T47D (cell line): Measurements from ENCODE around the gene GPR82.
A peak's percentile ranks its signal among the peaks of the same experiment; 100 is the strongest.

Experiments
- DNase-seq, 2 experiments: peaks; one replicate each; pipeline versions ENCODE4 v3.0.0 to v3.0.0-alpha.2; 2011 to 2012; ENCODE audit warnings: low read depth in 1 of 2, low spot score in 1 of 2
- JUND ChIP-seq: IDR thresholded peaks from 2 replicates; pipeline ENCODE4 v1.6.1; 2012; ENCODE audit warnings: low read depth
- in situ Hi-C: cut with HindIII; loops from 2 replicates; pipeline ENCODE4 v1.10.0; 2016; ENCODE audit warnings: low sequenced_read_pairs, low pct_unique_long_range_greater_than_20kb

Gene GPR82

DNA sequence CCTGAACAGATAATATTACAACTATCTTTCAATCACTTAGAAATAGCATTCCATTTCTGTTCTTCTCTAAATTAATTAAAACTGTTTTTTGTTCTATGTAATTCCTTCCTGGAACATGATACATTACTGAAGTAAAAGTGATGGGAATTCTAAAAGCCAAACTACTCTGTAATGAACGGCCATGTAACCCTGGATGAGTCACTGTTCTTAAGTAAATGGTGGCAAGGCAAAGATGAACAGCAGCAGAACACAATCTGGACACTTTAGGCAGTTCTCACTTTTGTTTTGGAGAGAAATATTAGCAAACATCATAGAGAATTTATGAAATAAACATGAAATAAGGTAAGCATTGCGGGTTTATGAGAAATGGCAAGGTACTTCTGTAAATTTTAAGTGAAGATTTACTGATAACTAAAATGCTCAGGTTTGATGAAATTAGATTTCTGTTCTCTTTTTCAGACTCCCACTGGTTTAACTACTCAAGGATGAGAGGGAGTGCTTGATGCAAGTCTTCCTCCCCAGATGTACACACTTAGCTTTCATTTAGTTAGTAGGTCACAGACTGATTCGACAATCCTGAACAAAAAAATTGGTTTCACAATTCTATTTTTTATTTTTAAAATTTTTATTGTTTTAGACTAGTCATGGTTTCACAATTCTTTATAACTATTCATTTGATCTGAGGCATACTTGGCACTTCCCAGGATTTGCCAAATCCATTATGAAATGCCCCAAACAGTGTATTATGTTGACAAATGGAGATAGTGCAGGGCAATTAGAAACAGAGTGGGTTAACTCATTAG, 964 bp upstream of the GPR82 start:
- in situ Hi-C loops, result no loop called here
- DNase-seq, result no peak
- no peak for TF ChIP-seq JUND

DNA sequence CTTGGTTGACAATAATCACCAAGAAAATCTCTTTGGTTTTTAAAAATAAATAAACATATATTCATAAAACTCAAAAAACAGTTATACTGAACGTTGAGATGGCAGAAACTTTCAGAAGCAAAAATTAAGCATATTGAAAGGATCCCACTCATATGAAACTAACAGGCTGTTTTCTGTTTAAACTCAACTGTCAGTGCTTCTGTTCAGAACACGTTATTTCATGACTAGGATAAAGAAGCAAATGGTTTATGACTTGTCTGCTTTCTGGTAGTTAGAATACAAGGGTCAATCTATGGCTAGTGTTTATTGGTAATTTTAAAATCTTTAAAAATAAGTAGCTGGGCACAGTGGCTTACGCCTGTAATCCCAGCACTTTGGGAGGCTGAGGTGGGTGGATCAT, 4.1 kb downstream of the GPR82 start:
- no peak for TF ChIP-seq JUND
- in situ Hi-C loops, result no loop called here
- DNase-seq, result no peak

DNA sequence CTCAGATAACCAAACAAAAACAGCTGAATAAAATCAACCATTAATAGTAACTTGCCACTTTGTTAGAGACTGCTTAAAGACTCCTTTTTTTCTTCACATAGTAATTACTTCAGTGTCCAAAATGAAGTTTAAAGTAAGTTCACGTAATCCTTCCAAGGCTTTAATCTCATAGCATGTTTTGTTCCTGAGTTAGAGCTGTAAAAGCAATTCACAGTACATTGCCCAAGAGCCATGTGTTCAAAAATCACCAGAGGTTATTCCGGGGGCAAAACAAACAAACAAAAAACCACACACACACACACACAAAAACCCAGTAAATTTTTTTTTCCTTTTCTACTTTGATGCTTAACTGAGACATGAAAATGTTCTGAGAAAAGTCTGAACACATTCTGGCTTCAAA, 6.1 kb downstream of the GPR82 start:
- DNase-seq, result no peak
- TF ChIP-seq JUND, result no peak
- in situ Hi-C loops, result no loop called here

DNA sequence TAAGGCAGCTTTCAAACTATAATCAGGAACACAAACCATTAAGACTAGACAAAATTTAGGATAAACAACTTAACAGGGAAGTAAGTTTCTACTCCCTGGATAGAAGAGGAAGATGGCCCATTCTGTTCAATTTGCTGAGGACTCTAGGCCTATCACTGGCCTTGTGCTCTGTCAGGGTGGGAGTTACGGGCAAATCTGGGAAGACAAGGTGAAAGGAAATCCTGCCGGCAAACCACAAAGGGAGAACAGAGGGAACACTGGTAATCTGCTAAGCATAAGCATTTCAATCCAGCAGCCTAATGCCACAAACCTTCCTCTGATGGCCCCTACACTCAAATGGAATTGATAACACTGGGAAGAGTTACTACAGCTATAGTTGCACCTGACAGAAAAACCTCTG, 8.3 kb downstream of the GPR82 start:
- in situ Hi-C loops, result no loop called here
- no peak for TF ChIP-seq JUND
- DNase-seq, result no peak

DNA sequence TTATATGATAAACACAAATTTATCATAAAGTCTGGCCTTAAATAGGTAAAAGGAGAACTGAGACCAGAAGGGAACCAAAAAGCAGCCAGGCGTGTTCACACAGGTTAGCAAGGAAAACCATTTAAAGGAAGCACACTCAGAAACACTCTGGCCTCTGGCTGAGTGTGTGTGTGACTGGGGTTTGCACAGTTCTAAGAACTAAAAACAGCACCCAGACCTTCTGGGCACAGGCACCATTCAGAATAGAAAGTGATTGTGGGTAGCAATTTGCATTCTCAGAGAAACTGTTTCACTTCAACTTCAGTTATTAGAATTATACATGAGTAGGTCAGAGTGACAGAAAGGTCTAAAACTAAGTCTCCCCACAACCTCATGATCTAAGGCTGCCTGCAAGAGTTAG, 10.0 kb downstream of the GPR82 start:
- no peak for DNase-seq
- in situ Hi-C loops, result no loop called here
- no peak for TF ChIP-seq JUND

DNA sequence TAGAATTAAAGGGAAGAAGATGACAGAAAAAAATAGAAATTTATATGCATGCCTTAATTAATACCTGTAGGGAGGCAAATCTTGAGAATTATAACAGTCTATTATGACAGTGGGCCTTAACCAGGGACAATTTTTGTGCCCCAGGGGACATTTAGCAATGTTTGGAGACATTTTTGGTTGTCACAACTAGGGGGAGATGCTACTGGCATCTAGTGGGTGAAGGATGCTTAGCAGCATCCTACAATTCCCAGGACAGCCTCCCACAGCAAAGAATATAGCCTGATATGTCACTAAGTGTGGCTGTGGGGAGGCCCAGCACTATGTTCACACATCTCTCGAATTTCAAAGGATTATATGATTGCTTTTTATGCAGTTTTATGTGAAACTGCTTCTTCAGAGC, 10.5 kb downstream of the GPR82 start:
- peak in 1 of 2 experiments; percentile 59 for DNase-seq
- no peak for TF ChIP-seq JUND
- in situ Hi-C loops, result no loop called here

DNA sequence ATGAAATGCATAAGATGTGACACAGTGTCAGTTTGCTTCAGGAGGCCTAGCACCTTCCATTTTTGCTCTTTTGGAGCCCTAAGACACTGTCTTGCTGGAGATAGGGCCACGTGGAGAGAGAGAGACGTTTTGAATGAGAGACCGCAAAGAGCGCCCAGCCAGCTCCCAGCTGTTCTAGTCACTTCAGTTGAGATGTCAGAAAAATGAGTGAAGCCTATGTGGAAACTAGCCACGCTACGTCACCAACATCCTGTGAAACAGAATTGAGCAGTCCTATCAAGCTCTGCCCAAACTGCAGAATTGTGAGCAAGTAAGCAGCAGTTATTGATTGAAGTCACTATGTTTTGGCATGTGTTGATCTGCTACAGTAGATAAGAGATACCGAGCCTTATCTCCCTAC, 13.1 kb downstream of the GPR82 start:
- in situ Hi-C loops, result no loop called here

DNA sequence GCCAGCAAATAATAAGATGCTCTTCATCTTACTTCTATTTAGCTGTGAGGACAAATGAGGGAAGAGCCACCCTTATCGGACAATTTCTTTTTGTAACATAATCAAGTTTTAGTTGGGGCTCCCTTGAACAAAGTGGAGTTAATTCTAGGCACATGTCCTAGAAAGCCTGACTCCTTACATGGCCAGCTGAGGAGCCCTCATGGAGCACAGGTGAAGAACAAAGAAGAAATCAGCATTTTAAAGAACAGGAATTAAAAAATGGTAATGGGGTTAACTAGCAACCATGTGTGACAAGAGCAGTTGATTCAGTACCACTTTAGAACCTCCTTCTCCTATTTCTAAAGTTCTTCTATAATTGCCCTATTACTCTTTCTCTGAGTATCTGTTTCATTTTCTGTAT, 15.9 kb downstream of the GPR82 start:
- no peak for TF ChIP-seq JUND
- in situ Hi-C loops, result no loop called here
- no peak for DNase-seq

More for the DNA sequence above, 13.1 kb downstream of the GPR82 start:
- no peak for TF ChIP-seq JUND
- no peak for DNase-seq

DNA sequence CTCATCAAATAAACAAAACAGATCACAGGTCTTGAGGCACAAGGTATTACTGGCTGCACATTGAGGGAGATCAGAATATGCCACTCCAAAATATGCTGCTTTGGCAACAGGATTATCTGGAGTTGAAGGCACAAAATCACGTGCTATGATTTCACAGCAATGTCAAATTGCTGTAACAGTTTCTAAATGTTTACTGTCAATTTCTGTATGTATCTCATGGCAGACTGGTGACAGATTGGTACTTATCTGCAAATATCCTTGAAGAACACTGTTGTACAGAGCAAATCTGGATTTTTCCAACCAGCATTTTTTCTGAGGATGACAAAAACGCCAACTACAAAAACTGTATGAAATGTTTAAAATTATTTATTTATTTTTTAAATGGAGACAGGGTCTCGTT, 26.7 kb downstream of the GPR82 start:
- in situ Hi-C loops, result no loop called here
- no peak for DNase-seq
- TF ChIP-seq JUND, result no peak

DNA sequence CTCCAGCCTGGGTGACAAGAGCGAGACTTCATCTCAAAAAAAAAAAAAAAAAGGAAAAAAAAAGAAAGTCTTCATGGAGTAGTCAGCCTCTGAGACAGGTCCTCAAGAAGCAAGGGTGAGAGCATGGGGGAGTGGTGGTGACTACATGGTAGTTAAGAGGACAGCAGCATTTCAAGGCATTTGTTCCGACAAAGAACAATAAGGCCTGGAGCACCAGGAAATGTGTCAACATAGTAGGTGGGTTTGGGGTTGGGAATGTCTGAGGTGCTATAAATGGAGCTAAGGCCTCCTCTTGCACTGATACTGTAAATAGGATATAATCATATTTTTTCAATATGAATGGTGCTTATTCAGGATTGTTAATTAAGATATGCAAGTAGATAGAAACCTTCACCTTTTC, 34.4 kb downstream of the GPR82 start:
- in situ Hi-C loops, result no loop called here
- no peak for DNase-seq
- no peak for TF ChIP-seq JUND

DNA sequence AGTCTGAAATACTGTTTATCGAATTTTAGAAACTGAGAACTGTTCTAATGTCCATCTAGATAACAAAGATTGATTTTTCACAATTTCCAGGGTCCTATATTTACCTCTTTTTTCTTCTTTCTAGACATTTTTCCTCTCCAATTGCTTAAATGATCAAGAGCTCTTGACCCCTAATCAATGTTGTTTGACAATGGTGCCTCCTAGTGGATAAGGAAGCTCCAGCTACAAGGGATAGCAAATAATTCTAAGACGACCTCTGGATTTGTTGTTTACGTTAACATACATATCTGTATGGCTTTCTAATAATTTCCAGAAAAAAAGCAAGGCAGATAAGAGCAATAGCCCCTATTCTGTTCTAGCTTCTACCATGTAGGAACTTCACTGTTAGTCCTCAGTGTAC, 35.8 kb downstream of the GPR82 start:
- in situ Hi-C loops, result no loop called here
- peak in 1 of 2 experiments; percentile 22 for DNase-seq
- TF ChIP-seq JUND, result no peak

DNA sequence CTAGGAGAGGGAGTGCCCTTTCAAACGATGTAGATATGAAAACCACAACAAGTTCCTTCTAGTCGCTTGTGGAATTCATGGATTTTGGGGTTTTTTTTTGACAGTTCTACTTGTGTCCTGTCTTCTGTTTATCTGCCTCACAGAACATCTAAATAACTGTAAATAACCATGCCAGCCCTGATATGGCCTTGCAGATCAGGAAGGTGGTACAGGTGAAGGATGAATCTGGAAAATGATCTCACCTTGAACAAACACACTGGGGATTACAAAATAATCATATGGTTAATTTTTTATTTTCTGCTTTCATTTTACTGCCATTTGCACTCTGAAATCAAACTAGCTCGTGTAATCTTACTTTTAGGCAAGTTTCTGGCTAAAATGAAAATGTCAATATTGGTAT, 37.2 kb downstream of the GPR82 start:
- DNase-seq, result no peak
- in situ Hi-C loops, result no loop called here
- TF ChIP-seq JUND, result no peak

DNA sequence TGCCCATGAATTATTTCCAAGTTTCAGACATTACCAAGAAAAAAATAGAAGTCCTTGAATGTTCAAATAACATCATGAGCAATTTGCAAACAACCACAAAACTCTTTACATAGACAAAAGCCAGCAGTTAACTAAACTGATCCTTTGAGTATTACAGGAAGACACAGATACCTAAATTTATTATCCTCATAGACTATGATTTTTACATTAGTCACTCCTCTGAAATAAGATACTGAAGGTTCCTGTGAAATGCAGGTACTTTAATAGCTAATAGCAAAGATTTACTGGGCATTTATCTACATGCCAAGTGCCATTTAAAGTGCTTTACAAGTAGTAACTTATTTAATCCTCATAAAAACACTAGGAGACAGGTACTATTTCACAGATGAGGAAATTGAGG, 37.7 kb downstream of the GPR82 start:
- in situ Hi-C loops, result no loop called here
- no peak for TF ChIP-seq JUND
- no peak for DNase-seq

DNA sequence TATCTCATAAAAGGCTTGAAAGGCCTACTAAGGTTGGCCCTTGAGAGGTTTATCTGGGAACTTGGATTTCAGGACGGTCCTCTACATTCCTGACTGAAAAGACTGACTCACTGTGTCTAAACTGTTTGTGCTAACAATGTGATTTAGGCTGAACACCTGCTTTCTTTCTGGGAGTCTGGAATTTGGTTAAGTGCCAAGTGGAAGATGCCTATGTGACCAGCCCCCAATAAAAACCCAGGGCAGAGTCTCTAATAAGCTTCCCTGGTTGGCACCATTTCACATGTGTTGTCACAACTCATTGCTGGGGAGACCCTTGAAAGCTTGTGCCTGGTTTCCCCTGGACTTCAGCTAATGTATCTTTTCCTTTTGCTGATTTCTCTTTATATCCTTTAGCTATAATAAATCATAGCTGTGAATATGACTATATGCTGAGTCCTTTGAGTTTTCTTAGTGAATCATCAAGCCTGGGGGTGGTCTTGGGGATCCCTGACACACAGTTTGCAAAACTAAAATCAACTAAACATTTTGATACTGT, 55.1 kb downstream of the GPR82 start:
- peak in 1 of 2 experiments; percentile 14 for DNase-seq
- no peak for TF ChIP-seq JUND
- in situ Hi-C loops, result no loop called here
